HCT116 (cell line): Measurements from ENCODE around the gene EBLN2.

Experiments
- POLR2AphosphoS5 ChIP-seq: IDR thresholded peaks from 2 replicates; pipeline ENCODE4 v1.6.1; 2011; ENCODE audit warnings: mild to moderate bottlenecking, low read depth, low read length, moderate library complexity
- SRF ChIP-seq: IDR thresholded peaks from 2 replicates; pipeline ENCODE4 v1.6.1; 2012; ENCODE audit warnings: low read depth
- TF ChIP-seq, protein P1 (sequence below), 3 experiments: fragments of 200-600 bp in 1 of 3; sonication (generic) in 1 of 3; IDR thresholded peaks in 2 of 3; conservative IDR thresholded peaks in 1 of 3; 2 replicates each; pipeline ENCODE4 v1.5.1; 2012 to 2017; ENCODE audit warnings: low read depth in 2 of 3, low read length in 2 of 3, antibody characterized with exemption in 1 of 3, borderline replicate concordance in 1 of 3, control low read depth in 1 of 3, mild to moderate bottlenecking in 1 of 3, mixed read lengths in 1 of 3, mixed run types in 1 of 3, moderate library complexity in 1 of 3; ENCODE audit not compliant: insufficient read depth in 1 of 3

- TF ChIP-seq, protein P1, sequence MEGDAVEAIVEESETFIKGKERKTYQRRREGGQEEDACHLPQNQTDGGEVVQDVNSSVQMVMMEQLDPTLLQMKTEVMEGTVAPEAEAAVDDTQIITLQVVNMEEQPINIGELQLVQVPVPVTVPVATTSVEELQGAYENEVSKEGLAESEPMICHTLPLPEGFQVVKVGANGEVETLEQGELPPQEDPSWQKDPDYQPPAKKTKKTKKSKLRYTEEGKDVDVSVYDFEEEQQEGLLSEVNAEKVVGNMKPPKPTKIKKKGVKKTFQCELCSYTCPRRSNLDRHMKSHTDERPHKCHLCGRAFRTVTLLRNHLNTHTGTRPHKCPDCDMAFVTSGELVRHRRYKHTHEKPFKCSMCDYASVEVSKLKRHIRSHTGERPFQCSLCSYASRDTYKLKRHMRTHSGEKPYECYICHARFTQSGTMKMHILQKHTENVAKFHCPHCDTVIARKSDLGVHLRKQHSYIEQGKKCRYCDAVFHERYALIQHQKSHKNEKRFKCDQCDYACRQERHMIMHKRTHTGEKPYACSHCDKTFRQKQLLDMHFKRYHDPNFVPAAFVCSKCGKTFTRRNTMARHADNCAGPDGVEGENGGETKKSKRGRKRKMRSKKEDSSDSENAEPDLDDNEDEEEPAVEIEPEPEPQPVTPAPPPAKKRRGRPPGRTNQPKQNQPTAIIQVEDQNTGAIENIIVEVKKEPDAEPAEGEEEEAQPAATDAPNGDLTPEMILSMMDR (IDR thresholded peaks at IDR 0.05 in 2 of 3, conservative IDR thresholded peaks at IDR 0.05 in 1 of 3; ENCODE audit: borderline replicate concordance in 1 of 3, insufficient read depth in 1 of 3, low read depth in 2 of 3, low read length in 2 of 3) = no peak
- TF ChIP-seq SRF = no peak
- TF ChIP-seq POLR2AphosphoS5 = no peak
Measured at GRCh38 chr3:73024836-73025235, 36.6 kb upstream of the EBLN2 start.
